ENCODE results near the gene TBC1D22A. TPM values are rescaled to one million over a fixed set of nuclear protein-coding genes. Genes with fewer than 3 reads are reported as not detected.

TBC1D22A gene
- total RNA-seq, 2 donors from 2014 or later = 28.9 to 31.3 TPM

DNA sequence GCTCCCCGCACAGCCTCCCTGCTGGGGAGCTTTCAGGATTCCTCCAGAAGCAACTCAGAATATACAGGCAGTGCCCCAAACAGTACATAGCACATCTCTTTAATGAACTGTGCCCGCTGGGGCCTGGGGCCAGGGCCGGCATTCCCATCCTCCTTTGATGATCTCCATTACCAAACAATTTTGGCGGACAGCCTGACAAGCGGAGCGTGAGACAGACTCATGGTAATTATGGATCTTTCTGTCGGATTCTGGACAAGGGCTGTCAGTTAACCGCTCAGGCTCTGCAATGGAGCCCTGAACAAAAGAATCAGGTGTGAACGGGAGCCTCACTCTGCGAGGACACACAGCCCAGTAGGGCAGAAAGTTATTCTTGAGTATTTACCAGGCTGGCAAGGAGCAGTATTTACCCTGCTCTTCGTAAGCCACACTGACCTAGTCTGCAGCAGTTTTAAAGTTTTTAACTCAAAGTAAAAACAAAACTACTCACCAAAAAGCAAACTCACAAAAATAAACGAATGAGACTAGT is 174.0 kb downstream of the TBC1D22A start:
- ATAC-seq (ENCODE audit: insufficient number of reproducible peaks, low FRiP score, low read depth) (no peak), DNase-seq (ENCODE audit: low spot score) (no peak)
- no peaks in the 10 kb centered on the region for H3K27me3 ChIP-seq (replicated peaks; ENCODE audit: insufficient read depth)
- no peak overlapping the region for H3K27ac ChIP-seq
- H3K36me3 ChIP-seq = no peaks in the 10 kb centered on the region
- no peaks in the 10 kb centered on the region for H3K4me1 ChIP-seq (ENCODE audit: control insufficient read depth in 1 of 2, low read depth in 2 of 2)
- no peaks in the 10 kb centered on the region for H3K9me3 ChIP-seq
- TF ChIP-seq CTCF (IDR thresholded peaks at IDR 0.05) = no peak
- no peak overlapping the region for H3K4me3 ChIP-seq

DNA sequence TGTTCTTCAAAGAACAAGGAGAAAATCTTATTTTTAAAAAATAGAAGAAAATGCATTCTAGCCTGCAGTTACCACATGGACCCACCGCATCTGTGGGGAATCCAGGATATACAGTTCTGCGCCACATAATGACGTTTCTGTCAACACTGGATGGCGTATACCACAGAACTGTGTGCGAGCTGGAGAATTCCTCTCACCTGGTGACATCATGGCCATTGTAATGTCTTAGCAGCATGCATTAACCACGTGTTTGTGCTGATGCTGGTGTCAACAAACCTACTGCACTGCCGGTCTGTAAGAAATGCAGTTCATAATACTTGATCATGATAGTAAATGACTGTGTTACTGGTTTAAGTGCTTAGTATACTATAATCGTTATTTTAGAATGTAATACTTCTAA is 174.7 kb downstream of the TBC1D22A start:
- ATAC-seq (ENCODE audit: insufficient number of reproducible peaks, low FRiP score, low read depth) = no peak

DNA sequence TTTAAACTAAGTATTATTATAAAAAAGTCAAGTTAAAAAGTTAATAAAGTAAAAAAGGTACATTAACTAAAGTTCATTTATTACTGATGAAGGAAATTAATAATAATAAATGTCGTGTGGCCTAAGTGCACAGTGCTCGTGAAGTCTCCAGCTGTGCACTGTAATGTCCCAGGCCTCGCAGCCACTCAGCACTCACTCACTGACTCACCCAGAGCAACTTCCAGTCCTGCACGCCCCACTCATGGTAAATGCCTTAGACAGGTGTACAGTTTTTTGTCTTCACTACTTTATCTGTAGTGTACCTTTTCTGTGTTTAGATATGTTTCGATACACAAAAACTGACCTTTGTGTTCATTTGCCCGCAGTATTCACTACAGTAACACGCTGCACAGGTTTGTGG is 175.5 kb downstream of the TBC1D22A start:
- H3K9me3 ChIP-seq = no peaks in the 10 kb centered on the region
- no peak for ATAC-seq (ENCODE audit: insufficient number of reproducible peaks, low FRiP score, low read depth)
- H3K36me3 ChIP-seq = no peaks in the 10 kb centered on the region

More for the DNA sequence above, 174.7 kb downstream of the TBC1D22A start:
- no peak overlapping the region for H3K27ac ChIP-seq
- no peaks in the 10 kb centered on the region for H3K9me3 ChIP-seq
- H3K4me3 ChIP-seq = no peak overlapping the region
- H3K36me3 ChIP-seq = no peaks in the 10 kb centered on the region
- no peak for TF ChIP-seq CTCF (IDR thresholded peaks at IDR 0.05)
- no peaks in the 10 kb centered on the region for H3K4me1 ChIP-seq (ENCODE audit: control insufficient read depth in 1 of 2, low read depth in 2 of 2)
- DNase-seq (ENCODE audit: low spot score) = no peak
- no peaks in the 10 kb centered on the region for H3K27me3 ChIP-seq (replicated peaks; ENCODE audit: insufficient read depth)

DNA sequence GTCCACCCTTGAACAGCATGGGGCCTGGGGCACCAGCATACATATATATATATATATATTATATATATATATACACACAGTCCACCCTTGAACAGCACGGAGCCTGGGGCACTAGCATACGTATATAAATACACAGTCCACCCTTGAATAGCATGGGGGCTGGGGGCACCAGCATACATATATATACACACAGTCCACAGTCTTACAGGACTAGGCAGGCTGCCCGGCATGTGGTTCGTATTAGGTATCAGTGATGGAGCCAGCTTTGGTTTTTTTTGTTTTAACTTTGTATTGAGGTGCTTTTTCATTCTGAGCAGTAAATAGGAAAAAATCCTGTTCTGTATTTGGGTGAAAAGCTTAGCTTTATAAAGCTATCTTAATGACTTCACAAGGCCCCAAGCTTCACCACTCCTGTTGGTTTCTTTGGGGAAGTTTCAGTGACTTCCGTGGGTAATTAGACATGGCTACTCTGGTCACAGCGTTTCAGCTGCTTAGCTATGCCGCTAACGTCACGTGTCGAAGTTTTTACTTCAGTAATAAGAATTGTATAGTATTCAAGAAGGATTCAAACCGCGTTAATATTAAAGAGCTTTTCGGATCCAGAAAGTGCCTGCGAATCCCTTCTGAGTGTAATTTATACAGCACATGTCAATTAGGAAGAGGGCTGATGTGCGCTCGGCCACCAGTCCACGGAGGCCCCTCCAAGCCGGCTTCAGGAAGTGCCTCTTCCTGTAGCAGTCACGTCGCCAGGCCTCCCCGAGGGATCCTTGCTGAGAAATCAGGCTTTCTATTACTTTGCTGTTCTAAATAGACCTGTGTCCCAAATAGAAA is 179.7 kb downstream of the TBC1D22A start:
- ATAC-seq (ENCODE audit: insufficient number of reproducible peaks, low FRiP score, low read depth) (no peak), DNase-seq (ENCODE audit: low spot score) (no peak)
- Histone ChIP-seq H3K4me1 (ENCODE audit: control insufficient read depth in 1 of 2, low read depth in 2 of 2) (no peaks in the 10 kb centered on the region), H3K27me3 (replicated peaks; ENCODE audit: insufficient read depth) (no peaks in the 10 kb centered on the region), H3K4me3 (peak overlapping the region; percentile 0), H3K36me3 (no peaks in the 10 kb centered on the region), H3K9me3 (no peaks in the 10 kb centered on the region), H3K27ac (peak overlapping the region in 1 of 2 donors; percentile 32)
- no peak for TF ChIP-seq CTCF (IDR thresholded peaks at IDR 0.05)

More for the DNA sequence above, 175.5 kb downstream of the TBC1D22A start:
- Histone ChIP-seq H3K4me3 (no peak overlapping the region), H3K27ac (no peak overlapping the region), H3K27me3 (replicated peaks; ENCODE audit: insufficient read depth) (no peaks in the 10 kb centered on the region), H3K4me1 (ENCODE audit: control insufficient read depth in 1 of 2, low read depth in 2 of 2) (no peaks in the 10 kb centered on the region)
- no peak for TF ChIP-seq CTCF (IDR thresholded peaks at IDR 0.05)
- DNase-seq (ENCODE audit: low spot score) = no peak
